Stimulated activated CD8-positive, alpha-beta memory T cell treated with anti-CD3 and anti-CD28 coated beads, Interleukin-7, amount 100 ng/mL, for 48 hours (primary cell): Measurements from ENCODE around the gene C5orf24.

Experiments used
- DNase-seq, 2 donors: peaks; one replicate each; pipeline ENCODE4 v3.0.0-alpha.2; 2020; ENCODE audit warnings: low read depth in 1 of 2; ENCODE audit errors: extremely low read depth in 1 of 2

C5orf24 gene

GRCh38 chr5:134905246-134905996 is 59.7 kb downstream of the C5orf24 start:
- DNase-seq: peak; percentile 26 to 37

- no peak for DNase-seq
These were observed 61.0 kb downstream of the C5orf24 start for GRCh38 chr5:134906811-134907210.
